Liver (tissue), 9 donors: Measurements from ENCODE around the gene DDX31. TPM values are rescaled to one million over a fixed set of nuclear protein-coding genes. Genes with fewer than 3 reads are reported as not detected.

Experiments used
- DNase-seq: peaks from one replicate; pipeline ENCODE4 v3.0.0-alpha.2; 2017; ENCODE audit warnings: low spot score
- H3K27ac ChIP-seq, 2 donors: one replicate each; pipeline ENCODE4 v1.7.0; 2013; ENCODE audit warnings: inconsistent platforms in 2 of 2, low read length in 2 of 2, control low read depth in 1 of 2, low read depth in 1 of 2, mild to moderate bottlenecking in 1 of 2
- H3K27me3 ChIP-seq, 4 donors: one replicate each; pipeline versions ENCODE4 v1.6.1 to v1.7.0; 2013; ENCODE audit warnings: low read length in 3 of 4, inconsistent platforms in 1 of 4, mild to moderate bottlenecking in 1 of 4, moderate library complexity in 1 of 4; ENCODE audit not compliant: control insufficient read depth in 4 of 4, insufficient read depth in 4 of 4
- H3K36me3 ChIP-seq, 4 donors: one replicate each; pipeline versions ENCODE4 v1.6.1 to v1.7.0; 2013; ENCODE audit warnings: low read length in 3 of 4, mild to moderate bottlenecking in 3 of 4, low read depth in 1 of 4, moderate library complexity in 1 of 4; ENCODE audit not compliant: control insufficient read depth in 4 of 4, insufficient read depth in 3 of 4
- H3K4me1 ChIP-seq, 4 donors: one replicate each; pipeline versions ENCODE4 v1.6.1 to v1.7.0; 2013; ENCODE audit warnings: low read length in 3 of 4, mild to moderate bottlenecking in 3 of 4, moderate library complexity in 1 of 4; ENCODE audit not compliant: control insufficient read depth in 4 of 4, insufficient read depth in 4 of 4
- H3K4me3 ChIP-seq, 3 donors: one replicate each; pipeline versions ENCODE4 v1.6.1 to v1.7.0; 2013; ENCODE audit warnings: low read length in 3 of 3, control low read depth in 1 of 3, low read depth in 1 of 3, mild to moderate bottlenecking in 1 of 3
- H3K9ac ChIP-seq, 2 donors: one replicate each; pipeline ENCODE4 v1.7.0; 2013; ENCODE audit warnings: low read length in 2 of 2, mild to moderate bottlenecking in 2 of 2, moderate library complexity in 2 of 2, control low read depth in 1 of 2, low read depth in 1 of 2
- H3K9me3 ChIP-seq, 4 donors: one replicate each; pipeline versions ENCODE4 v1.6.1 to v1.7.0; 2013; ENCODE audit warnings: low read length in 3 of 4; ENCODE audit not compliant: control insufficient read depth in 4 of 4
- ATF3 ChIP-seq: IDR thresholded peaks from 2 replicates; pipeline ENCODE4 v1.6.1; 2016; ENCODE audit warnings: antibody characterized with exemption
- CTCF ChIP-seq: fragments of 150-350 bp; IDR thresholded peaks from 2 replicates; pipeline ENCODE4 v1.5.1; 2017; ENCODE audit warnings: improper control_type of control experiment, low read depth, low read length; ENCODE audit not compliant: missing input control
- EGR1 ChIP-seq, 2 donors: IDR thresholded peaks; 2 replicates each; pipeline ENCODE4 v1.6.1; 2016 to 2018; ENCODE audit warnings: antibody characterized with exemption in 2 of 2, low read depth in 2 of 2
- FOXA1 ChIP-seq: IDR thresholded peaks from 2 replicates; pipeline ENCODE4 v1.6.1; 2016; ENCODE audit warnings: antibody characterized with exemption
- FOXA2 ChIP-seq: IDR thresholded peaks from 2 replicates; pipeline ENCODE4 v1.6.1; 2016; ENCODE audit warnings: antibody characterized with exemption
- GABPA ChIP-seq, 2 donors: IDR thresholded peaks in 1 of 2; conservative IDR thresholded peaks in 1 of 2; 2 replicates each; pipeline ENCODE4 v1.6.1; 2016; ENCODE audit warnings: antibody characterized with exemption in 2 of 2, mild to moderate bottlenecking in 1 of 2, moderate library complexity in 1 of 2
- HNF4A ChIP-seq, 2 donors: conservative IDR thresholded peaks; 2 replicates each; pipeline ENCODE4 v1.6.1; 2016; ENCODE audit warnings: antibody characterized with exemption in 2 of 2, mild to moderate bottlenecking in 2 of 2
- HNF4G ChIP-seq: IDR thresholded peaks from 2 replicates; pipeline ENCODE4 v1.6.1; 2016; ENCODE audit warnings: antibody characterized with exemption
- JUND ChIP-seq, 2 donors: IDR thresholded peaks; 2 replicates each; pipeline ENCODE4 v1.6.1; 2016; ENCODE audit warnings: antibody characterized with exemption in 2 of 2
- MAX ChIP-seq: IDR thresholded peaks from 2 replicates; pipeline ENCODE4 v1.6.1; 2016; ENCODE audit warnings: antibody characterized with exemption
- NR2F2 ChIP-seq: IDR thresholded peaks from 2 replicates; pipeline ENCODE4 v1.6.1; 2016; ENCODE audit warnings: antibody characterized with exemption
- RAD21 ChIP-seq, 2 donors: IDR thresholded peaks; 2 replicates each; pipeline ENCODE4 v1.6.1; 2016; ENCODE audit warnings: antibody characterized with exemption in 2 of 2, mild to moderate bottlenecking in 2 of 2
- REST ChIP-seq: IDR thresholded peaks from 2 replicates; pipeline ENCODE4 v1.6.1; 2016; ENCODE audit warnings: antibody characterized with exemption, mild to moderate bottlenecking
- RXRA ChIP-seq, 2 donors: IDR thresholded peaks; 2 replicates each; pipeline ENCODE4 v1.6.1; 2017 to 2018; ENCODE audit warnings: antibody characterized with exemption in 2 of 2, mild to moderate bottlenecking in 1 of 2
- SP1 ChIP-seq: IDR thresholded peaks from 2 replicates; pipeline ENCODE4 v1.6.1; 2018; ENCODE audit warnings: antibody characterized with exemption, mild to moderate bottlenecking
- TAF1 ChIP-seq: conservative IDR thresholded peaks from 2 replicates; pipeline ENCODE4 v1.6.1; 2016; ENCODE audit warnings: antibody characterized with exemption, mild to moderate bottlenecking
- YY1 ChIP-seq: IDR thresholded peaks from 2 replicates; pipeline ENCODE4 v1.6.1; 2016; ENCODE audit warnings: antibody characterized with exemption, mild to moderate bottlenecking
- ZBTB33 ChIP-seq: IDR thresholded peaks from 2 replicates; pipeline ENCODE4 v1.6.1; 2016; ENCODE audit warnings: antibody characterized with exemption
- WGBS: extraction: QIAGEN DNeasy Blood & Tissue Kit; methylation state at CpG from one replicate; pipeline ENCODE4 v1.1.7; 2013; 5-methylcytosine and 5-hydroxymethylcytosine counted together
- polyA plus RNA-seq, 2 donors: library from polyadenylated mRNA; stranded (reverse) in 1 of 2; unstranded in 1 of 2; fragments of 200-250 nt in 1 of 2; fragments of >200 nt in 1 of 2; fragmentation: Nextera tagmentation in 1 of 2; extraction: Ambion mirVana in 1 of 2; gene quantifications; one replicate each; pipeline versions ENCODE4 v1.2.1 to v1.2.3, GENCODE V29; 2013 to 2015
- total RNA-seq, 2 donors: library from RNA; depleted of rRNA; stranded (reverse); fragments of >200 nt; gene quantifications; one replicate each; pipeline ENCODE4 v1.2.3, GENCODE V29; 2014
- donor health status: healthy.
- donor health status: healthy.
- donor health status: healthy.
- donor health status: healthy.
- donor health status: healthy.

DDX31 gene
- total and polyA plus RNA-seq, 4 donors: 2.5 to 9.6 (median 4.5) TPM

- DNase-seq: no peak
- Histone ChIP-seq H3K9me3 (no peaks in the 10 kb centered on the region), H3K27ac (no peak overlapping the region), H3K4me1 (no peaks in the 10 kb centered on the region), H3K4me3 (no peak overlapping the region), H3K9ac (no peak overlapping the region), H3K36me3 (peaks cover 6 to 71% (median 39%) of the 10 kb centered on the region in 4 donors), H3K27me3 (no peaks in the 10 kb centered on the region)
- TF ChIP-seq CTCF (no peak), JUND (IDR thresholded peaks at IDR 0.05) (no peak), ZBTB33 (no peak), GABPA (IDR thresholded peaks at IDR 0.05 in 1 of 2, conservative IDR thresholded peaks at IDR 0.05 in 1 of 2) (no peak), ATF3 (no peak), NR2F2 (no peak), TAF1 (no peak), MAX (no peak), HNF4G (no peak)
- 80% methylated on average over 6 of the region's 6 CpGs for WGBS
Observed at GRCh38 chr9:132614324-132614723, 55.5 kb downstream of the DDX31 start.

- H3K4me1 ChIP-seq: no peaks in the 10 kb centered on the region
- no peak for TF ChIP-seq SP1
- TF ChIP-seq REST: no peak
- no peak for TF ChIP-seq CTCF
- no peak for TF ChIP-seq HNF4A (conservative IDR thresholded peaks at IDR 0.05)
- no peak for TF ChIP-seq ATF3
- TF ChIP-seq YY1: no peak
- no peak for TF ChIP-seq GABPA (IDR thresholded peaks at IDR 0.05 in 1 of 2, conservative IDR thresholded peaks at IDR 0.05 in 1 of 2)
- no peak for TF ChIP-seq NR2F2
- no peak for TF ChIP-seq FOXA1
- no peak for TF ChIP-seq ZBTB33
- TF ChIP-seq JUND (IDR thresholded peaks at IDR 0.05): no peak
- no peak for TF ChIP-seq MAX
- no peak for TF ChIP-seq EGR1 (IDR thresholded peaks at IDR 0.05; ENCODE audit: low read depth in 2 of 2)
- TF ChIP-seq HNF4G: no peak
- no peak for TF ChIP-seq FOXA2
- TF ChIP-seq RAD21 (IDR thresholded peaks at IDR 0.05): no peak
- no peak for TF ChIP-seq RXRA (IDR thresholded peaks at IDR 0.05)
- no peak for TF ChIP-seq TAF1
- no peaks in the 10 kb centered on the region for H3K27me3 ChIP-seq
- peaks cover 5 to 64% (median 37%) of the 10 kb centered on the region in 4 donors for H3K36me3 ChIP-seq
- H3K4me3 ChIP-seq: no peak overlapping the region
- H3K9me3 ChIP-seq: no peaks in the 10 kb centered on the region
- 95% methylated on average over 12 of the region's 12 CpGs for WGBS
- no peak overlapping the region for H3K9ac ChIP-seq
- DNase-seq: no peak
- H3K27ac ChIP-seq: no peak overlapping the region
Observed at GRCh38 chr9:132610661-132611060, 59.1 kb downstream of the DDX31 start.
